Tibial nerve (tissue), 4 donors: ENCODE measurements around the gene RPL3.

Experiments
- EP300 ChIP-seq, 2 donors: sonication (generic); formaldehyde crosslinking; IDR thresholded peaks; one replicate each; pipeline ENCODE4 v1.6.1; 2017; ENCODE audit warnings: antibody characterized with exemption in 2 of 2, mild to moderate bottlenecking in 1 of 2
- POLR2A ChIP-seq, 2 donors: fragments of 450-650 bp; IDR thresholded peaks; one replicate each; pipeline ENCODE4 v1.6.1; 2017; ENCODE audit warnings: antibody characterized with exemption in 2 of 2, mild to moderate bottlenecking in 2 of 2, moderate library complexity in 2 of 2
- TF ChIP-seq, protein P1 (sequence below), 5 experiments: fragments of 200-600 bp in 3 of 5; fragments of 450-650 bp in 2 of 5; sonication (generic) in 3 of 5; IDR thresholded peaks; one replicate each; pipeline ENCODE4 v1.5.1; 2016 to 2019; ENCODE audit warnings: antibody characterized with exemption in 5 of 5, mild to moderate bottlenecking in 3 of 5, moderate library complexity in 2 of 5

DNA sequence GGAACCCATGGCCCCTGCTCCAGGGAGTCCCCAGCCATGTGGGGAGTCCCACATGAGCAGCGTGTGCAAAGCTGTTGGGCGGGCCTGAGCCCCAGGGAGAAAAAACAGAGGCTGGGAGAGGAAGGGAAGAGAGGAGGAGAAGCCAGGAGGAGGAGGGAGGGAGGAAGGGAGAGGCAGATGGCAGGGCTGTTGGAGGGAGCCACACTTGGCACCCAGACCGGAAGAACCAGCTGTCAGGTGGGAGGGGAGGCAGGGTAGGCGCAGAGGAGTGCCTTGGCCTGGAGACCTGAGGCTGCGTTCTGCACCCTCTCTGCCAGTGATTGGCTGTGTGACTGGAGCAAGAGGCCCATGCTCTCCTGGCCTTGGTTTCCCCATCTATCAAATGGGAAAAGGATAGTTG lies 37.0 kb upstream of the RPL3 start:
- TF ChIP-seq, protein P1, sequence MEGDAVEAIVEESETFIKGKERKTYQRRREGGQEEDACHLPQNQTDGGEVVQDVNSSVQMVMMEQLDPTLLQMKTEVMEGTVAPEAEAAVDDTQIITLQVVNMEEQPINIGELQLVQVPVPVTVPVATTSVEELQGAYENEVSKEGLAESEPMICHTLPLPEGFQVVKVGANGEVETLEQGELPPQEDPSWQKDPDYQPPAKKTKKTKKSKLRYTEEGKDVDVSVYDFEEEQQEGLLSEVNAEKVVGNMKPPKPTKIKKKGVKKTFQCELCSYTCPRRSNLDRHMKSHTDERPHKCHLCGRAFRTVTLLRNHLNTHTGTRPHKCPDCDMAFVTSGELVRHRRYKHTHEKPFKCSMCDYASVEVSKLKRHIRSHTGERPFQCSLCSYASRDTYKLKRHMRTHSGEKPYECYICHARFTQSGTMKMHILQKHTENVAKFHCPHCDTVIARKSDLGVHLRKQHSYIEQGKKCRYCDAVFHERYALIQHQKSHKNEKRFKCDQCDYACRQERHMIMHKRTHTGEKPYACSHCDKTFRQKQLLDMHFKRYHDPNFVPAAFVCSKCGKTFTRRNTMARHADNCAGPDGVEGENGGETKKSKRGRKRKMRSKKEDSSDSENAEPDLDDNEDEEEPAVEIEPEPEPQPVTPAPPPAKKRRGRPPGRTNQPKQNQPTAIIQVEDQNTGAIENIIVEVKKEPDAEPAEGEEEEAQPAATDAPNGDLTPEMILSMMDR (IDR thresholded peaks at IDR 0.05) = no peak
- TF ChIP-seq POLR2A (IDR thresholded peaks at IDR 0.05) (no peak), EP300 (IDR thresholded peaks at IDR 0.05) (no peak)
